H1 (cell line): ENCODE results near the gene TCF7L2. TPM values are rescaled to one million over a fixed set of nuclear protein-coding genes. Genes with fewer than 3 reads are reported as not detected.

Source experiments
- CTCF ChIA-PET: fragments of 300-600 bp; sonication (Branson Sonifier 250); formaldehyde crosslinking; loops from one replicate; lab custom pipeline; 2021; ENCODE audit not compliant: partially characterized antibody; lab: Charles Lee
- POLR2A ChIA-PET: fragments of 300-600 bp; sonication (Branson Sonifier 250); formaldehyde crosslinking; loops from one replicate; lab custom pipeline; 2021; ENCODE audit warnings: inconsistent platforms; ENCODE audit not compliant: partially characterized antibody; lab: Charles Lee
- DNase-seq, 2 experiments: peaks; one replicate each; pipeline versions ENCODE4 v3.0.0 to v3.0.0-alpha.2; 2010 to 2022; ENCODE audit warnings: low spot score in 2 of 2, low read depth in 1 of 2, mixed read lengths in 1 of 2
- FAIRE-seq: peaks from 2 replicates; lab custom pipeline; 2011; peaks lifted over from hg19 to GRCh38; lab: Jason Lieb, UNC
- H2AFZ ChIP-seq: 2 replicates; pipeline ENCODE4 v1.8.1; 2012; ENCODE audit warnings: low read length, inconsistent platforms
- H2AK5ac ChIP-seq: 2 replicates; pipeline ENCODE4 v1.6.1; 2013; ENCODE audit warnings: low read depth, low read length
- H2BK120ac ChIP-seq: replicated peaks from 2 replicates; pipeline ENCODE3; 2013; ENCODE audit warnings: low read depth, low read length, inconsistent platforms
- H2BK12ac ChIP-seq: 2 replicates; pipeline ENCODE4 v1.6.1; 2013; ENCODE audit warnings: low read depth, low read length
- H2BK15ac ChIP-seq: 2 replicates; pipeline ENCODE4 v1.6.1; 2013; ENCODE audit warnings: low read length
- H2BK20ac ChIP-seq: 2 replicates; pipeline ENCODE4 v1.6.1; 2013; ENCODE audit warnings: low read length
- H2BK5ac ChIP-seq: 2 replicates; pipeline ENCODE4 v1.6.1; 2013; ENCODE audit warnings: low read depth, low read length
- H3K14ac ChIP-seq: 2 replicates; pipeline ENCODE4 v1.6.1; 2013; ENCODE audit warnings: inconsistent platforms; ENCODE audit not compliant: insufficient read length
- H3K18ac ChIP-seq: 2 replicates; pipeline ENCODE4 v1.6.1; 2013; ENCODE audit warnings: low read length; ENCODE audit errors: extremely low read depth
- H3K23ac ChIP-seq: 2 replicates; pipeline ENCODE4 v1.6.1; 2013; ENCODE audit warnings: inconsistent platforms; ENCODE audit not compliant: insufficient read length
- H3K23me2 ChIP-seq: 2 replicates; pipeline ENCODE4 v1.6.1; 2013; ENCODE audit warnings: low read depth, low read length
- H3K27ac ChIP-seq: 2 replicates; pipeline ENCODE4 v1.6.1; 2011; ENCODE audit warnings: low read depth, low read length, inconsistent platforms
- H3K27me3 ChIP-seq, 4 experiments: replicated peaks in 1 of 4; 1 replicate in 1 of 4; 2 replicates in 3 of 4; pipeline versions ENCODE4 v1.6.1 to v1.8.1; 2011 to 2013; ENCODE audit warnings: low read length in 3 of 4, mild to moderate bottlenecking in 3 of 4, inconsistent platforms in 2 of 4, mixed read lengths in 2 of 4, moderate library complexity in 1 of 4; ENCODE audit not compliant: control insufficient read depth in 3 of 4, insufficient read depth in 3 of 4; ENCODE audit errors: extremely low read depth in 1 of 4
- H3K36me3 ChIP-seq, 4 experiments: 2 replicates each; pipeline versions ENCODE4 v1.6.1 to v1.8.1; 2011 to 2013; ENCODE audit warnings: mild to moderate bottlenecking in 4 of 4, low read length in 3 of 4, moderate library complexity in 2 of 4, control low read depth in 1 of 4, inconsistent platforms in 1 of 4; ENCODE audit not compliant: insufficient read depth in 4 of 4, control insufficient read depth in 2 of 4
- H3K4ac ChIP-seq: replicated peaks from 2 replicates; pipeline ENCODE3; 2013; ENCODE audit warnings: low read length, low read depth, mixed read lengths, inconsistent platforms; ENCODE audit not compliant: insufficient read length
- H3K4me1 ChIP-seq, 4 experiments: replicated peaks in 1 of 4; 1 replicate in 1 of 4; 2 replicates in 3 of 4; pipeline versions ENCODE4 v1.6.1 to v1.8.1; 2011 to 2013; ENCODE audit warnings: low read length in 3 of 4, inconsistent platforms in 2 of 4, mixed read lengths in 1 of 4; ENCODE audit not compliant: insufficient read depth in 4 of 4, control insufficient read depth in 3 of 4
- H3K4me2 ChIP-seq, 2 experiments: 2 replicates each; pipeline versions ENCODE4 v1.6.1 to v1.8.1; 2011 to 2013; ENCODE audit warnings: low read depth in 2 of 2, low read length in 2 of 2, control low read depth in 1 of 2, inconsistent platforms in 1 of 2, mild to moderate bottlenecking in 1 of 2; ENCODE audit not compliant: insufficient read depth in 1 of 2
- H3K4me3 ChIP-seq, 4 experiments: fragments of 200-600, 300-600 bp in 1 of 4; sonication (generic), shearing (Covaris generic), sonication (Bioruptor Twin) in 1 of 4; 2 replicates each; pipeline versions ENCODE4 v1.5.1 to v1.8.1; 2011 to 2016; ENCODE audit warnings: low read length in 4 of 4, low read depth in 3 of 4, control low read depth in 2 of 4, inconsistent platforms in 2 of 4, mild to moderate bottlenecking in 2 of 4, mixed read lengths in 1 of 4, moderate library complexity in 1 of 4; ENCODE audit not compliant: insufficient read depth in 2 of 4; ENCODE audit errors: extremely low read depth in 1 of 4
- H3K56ac ChIP-seq: replicated peaks from 2 replicates; pipeline ENCODE3; 2013; ENCODE audit warnings: low read depth, mild to moderate bottlenecking, mixed read lengths, low read length, inconsistent platforms; ENCODE audit not compliant: insufficient read length
- H3K79me1 ChIP-seq: 2 replicates; pipeline ENCODE4 v1.6.1; 2013; ENCODE audit warnings: low read depth, low read length, control low read depth
- H3K79me2 ChIP-seq, 2 experiments: 2 replicates each; pipeline versions ENCODE4 v1.6.1 to v1.8.1; 2012 to 2013; ENCODE audit warnings: low read length in 2 of 2, mild to moderate bottlenecking in 2 of 2, inconsistent platforms in 1 of 2; ENCODE audit not compliant: insufficient read depth in 2 of 2, control insufficient read depth in 1 of 2
- H3K9ac ChIP-seq, 4 experiments: replicated peaks in 1 of 4; 1 replicate in 1 of 4; 2 replicates in 3 of 4; pipeline versions ENCODE4 v1.6.1 to v1.8.1; 2011 to 2013; ENCODE audit warnings: low read depth in 3 of 4, low read length in 3 of 4, control low read depth in 2 of 4, mild to moderate bottlenecking in 2 of 4, moderate library complexity in 2 of 4, inconsistent platforms in 1 of 4; ENCODE audit errors: extremely low read depth in 1 of 4
- H3K9me3 ChIP-seq, 2 experiments: 2 replicates each; pipeline versions ENCODE4 v1.6.1 to v1.8.1; 2012 to 2013; ENCODE audit warnings: mild to moderate bottlenecking in 2 of 2, moderate library complexity in 2 of 2, control low read depth in 1 of 2, inconsistent platforms in 1 of 2, low read depth in 1 of 2, low read length in 1 of 2, mixed read lengths in 1 of 2; ENCODE audit not compliant: insufficient read depth in 2 of 2
- H4K20me1 ChIP-seq, 2 experiments: replicated peaks in 1 of 2; 2 replicates each; pipeline versions ENCODE3 to v1.8.1; 2011 to 2013; ENCODE audit warnings: inconsistent platforms in 2 of 2, low read length in 2 of 2, mild to moderate bottlenecking in 1 of 2; ENCODE audit not compliant: insufficient read depth in 2 of 2, control insufficient read depth in 1 of 2
- H4K5ac ChIP-seq: 2 replicates; pipeline ENCODE4 v1.6.1; 2013; ENCODE audit warnings: low read length, low read depth, mixed read lengths, inconsistent platforms; ENCODE audit not compliant: insufficient read length
- H4K8ac ChIP-seq: 2 replicates; pipeline ENCODE4 v1.8.0; 2013; ENCODE audit warnings: mild to moderate bottlenecking, moderate library complexity, low read length, inconsistent platforms; ENCODE audit not compliant: insufficient read depth; ENCODE audit errors: extremely low read depth
- H4K91ac ChIP-seq: replicated peaks from 2 replicates; pipeline ENCODE3; 2013; ENCODE audit warnings: low read length, mixed read lengths, inconsistent platforms; ENCODE audit not compliant: insufficient read length
- BACH1 ChIP-seq: IDR thresholded peaks from 2 replicates; pipeline ENCODE4 v1.6.1; 2012; ENCODE audit warnings: low read length, improper control_type of control experiment
- BRCA1 ChIP-seq: IDR thresholded peaks from 2 replicates; pipeline ENCODE4 v1.6.1; 2012; ENCODE audit warnings: low read depth, low read length, improper control_type of control experiment
- CBX5 ChIP-seq: fragments of 300-800, 300-1000 bp; sonication (generic); IDR thresholded peaks from 2 replicates; pipeline ENCODE4 v1.7.1; 2016; ENCODE audit warnings: antibody characterized with exemption, low read length, low read depth
- GABPA ChIP-seq: IDR thresholded peaks from 2 replicates; pipeline ENCODE4 v1.6.1; 2011; ENCODE audit warnings: mild to moderate bottlenecking, low read length, moderate library complexity, borderline replicate concordance; ENCODE audit not compliant: insufficient read depth
- JUN ChIP-seq: IDR thresholded peaks from 2 replicates; pipeline ENCODE4 v1.6.1; 2011; ENCODE audit warnings: low read depth, mild to moderate bottlenecking, improper control_type of control experiment, low read length
- KDM1A ChIP-seq: fragments of 200-600, 300-600 bp; sonication (generic); IDR thresholded peaks from 2 replicates; pipeline ENCODE4 v1.7.1; 2016; ENCODE audit warnings: mild to moderate bottlenecking, low read length, borderline replicate concordance
- KDM5A ChIP-seq: fragments of 200-600 bp; IDR thresholded peaks from 2 replicates; pipeline ENCODE4 v1.7.1; 2012; ENCODE audit warnings: mild to moderate bottlenecking, low read length, inconsistent platforms, mixed read lengths
- MAX ChIP-seq: IDR thresholded peaks from 2 replicates; pipeline ENCODE4 v1.6.1; 2012; ENCODE audit warnings: inconsistent platforms
- RAD21 ChIP-seq, 2 experiments: IDR thresholded peaks in 1 of 2; conservative IDR thresholded peaks in 1 of 2; 2 replicates each; pipeline ENCODE4 v1.6.1; 2011; ENCODE audit warnings: low read depth in 2 of 2, low read length in 2 of 2, improper control_type of control experiment in 1 of 2, inconsistent platforms in 1 of 2, mild to moderate bottlenecking in 1 of 2, moderate library complexity in 1 of 2
- RFX5 ChIP-seq: IDR thresholded peaks from 2 replicates; pipeline ENCODE4 v1.6.1; 2011; ENCODE audit warnings: low read depth, low read length, improper control_type of control experiment, borderline replicate concordance
- SIX5 ChIP-seq: IDR thresholded peaks from 2 replicates; pipeline ENCODE4 v1.6.1; 2011; ENCODE audit warnings: mild to moderate bottlenecking, low read depth, low read length
- TCF12 ChIP-seq: IDR thresholded peaks from 2 replicates; pipeline ENCODE4 v1.6.1; 2011; ENCODE audit warnings: low read depth, mild to moderate bottlenecking, low read length
- YY1 ChIP-seq: IDR thresholded peaks from 2 replicates; pipeline ENCODE4 v1.6.1; 2011; ENCODE audit warnings: low read depth, mild to moderate bottlenecking, low read length
- WGBS, 2 experiments: shearing (Covaris generic) in 1 of 2; methylation state at CpG; one replicate each; pipeline versions ENCODE4 v1.1.6 to v1.1.7; 2013 to 2015; ENCODE audit warnings: low lambda C conversion rate in 2 of 2, mixed read lengths in 2 of 2, inconsistent platforms in 1 of 2, low coverage in 1 of 2, missing lambda C conversion rate in 1 of 2; ENCODE audit not compliant: insufficient replicate concordance in 2 of 2, insufficient coverage in 1 of 2, insufficient read length in 1 of 2; ENCODE audit errors: extremely low coverage in 1 of 2, missing lambda C conversion rate in 1 of 2; 5-methylcytosine and 5-hydroxymethylcytosine counted together
- polyA plus RNA-seq, 7 experiments: library from polyadenylated mRNA; depleted of rRNA in 3 of 7; stranded (reverse) in 5 of 7; unstranded in 2 of 7; fragments of >200 nt in 5 of 7; fragments of 200-250 nt in 2 of 7; gene quantifications; 1 replicate in 5 of 7; 2 replicates in 1 of 7; 4 replicates in 1 of 7; pipeline versions ENCODE4 v1.2.1 to v1.2.3, GENCODE V29; 2011 to 2013; ENCODE audit warnings: missing spikeins in 2 of 7, mixed read lengths in 2 of 7
- total RNA-seq: library from RNA; stranded (reverse); fragmentation: NEBNext Ultra II Directional; extraction: Animal tissue kit (Norgen Biotek cat#: 25700); gene quantifications from 2 replicates; pipeline ENCODE4 v1.2.1, GENCODE V29; 2021
- TF ChIP-seq, protein P1 (sequence below): IDR thresholded peaks from 2 replicates; pipeline ENCODE4 v1.6.1; 2012; ENCODE audit warnings: inconsistent platforms

Gene TCF7L2
- total and polyA plus RNA-seq, 2 of the 8 experiments (the other 6 are each of a cell fraction or from before 2014, with no cell fraction given): 33.9 to 67.3 TPM

GRCh38 chr10:113018034-113018433, 68.0 kb downstream of the TCF7L2 start:
- peaks cover 31% of the 10 kb centered on the region for H3K79me1 ChIP-seq
- POLR2A ChIA-PET: no interaction called here
- peaks cover 10 to 100% of the 10 kb centered on the region in 2 experiments; a peak in 3 of 4 replicates for H3K79me2 ChIP-seq
- no peaks in the 10 kb centered on the region for H3K27me3 ChIP-seq
- peaks cover 10 to 22% (median 18%) of the 10 kb centered on the region in 4 experiments for H3K4me1 ChIP-seq
- H2BK5ac ChIP-seq: no peak overlapping the region
- no peak overlapping the region for H3K27ac ChIP-seq
- H2BK15ac ChIP-seq: no peak overlapping the region
- no peak overlapping the region for H2BK20ac ChIP-seq
- no peak overlapping the region for H3K4ac ChIP-seq
- H2AFZ ChIP-seq: no peak overlapping the region
- 88% methylated on average over 3 of the region's 3 CpGs; no CpG with 5 or more reads in 1 of the 2 experiments for WGBS, 2 experiments
- no peaks in the 10 kb centered on the region for H3K9me3 ChIP-seq
- H3K9ac ChIP-seq: no peak overlapping the region
- H3K18ac ChIP-seq: no peak overlapping the region
- no peak for DNase-seq
- H3K56ac ChIP-seq: no peak overlapping the region
- no peak overlapping the region for H4K5ac ChIP-seq
- no peak overlapping the region for H2AK5ac ChIP-seq
- no peak overlapping the region for H3K14ac ChIP-seq
- CTCF ChIA-PET: interaction anchor here (0.9 to 1.1 kb wide), 2 partner anchors 8 to 30 kb away, joined by 3 read pairs; no protein-coding TSS in a partner anchor
- H3K4me3 ChIP-seq: no peak overlapping the region
- H3K23ac ChIP-seq: no peak overlapping the region
- H4K20me1 ChIP-seq: peaks cover 43 to 46% of the 10 kb centered on the region in 2 experiments
- H4K8ac ChIP-seq: no peak overlapping the region
- H3K4me2 ChIP-seq: no peak overlapping the region
- no peak overlapping the region for H4K91ac ChIP-seq
- H3K23me2 ChIP-seq: peaks cover 2% of the 10 kb centered on the region; the same call in 1 of the 2 replicates
- H2BK12ac ChIP-seq: no peak overlapping the region
- H2BK120ac ChIP-seq: no peak overlapping the region
- H3K36me3 ChIP-seq: no peaks in the 10 kb centered on the region; a peak in 1 of 8 replicates
- no peak for FAIRE-seq
- TF ChIP-seq CBX5: no peak
- TF ChIP-seq YY1: no peak
- TF ChIP-seq RAD21 (IDR thresholded peaks at IDR 0.05 in 1 of 2, conservative IDR thresholded peaks at IDR 0.05 in 1 of 2; ENCODE audit: low read depth in 2 of 2, low read length in 2 of 2): no peak
- TF ChIP-seq KDM5A: no peak
- TF ChIP-seq RFX5: no peak
- no peak for TF ChIP-seq BACH1
- TF ChIP-seq MAX: no peak
- TF ChIP-seq JUN: no peak
- no peak for TF ChIP-seq GABPA
- TF ChIP-seq KDM1A: no peak
- no peak for TF ChIP-seq BRCA1
- no peak for TF ChIP-seq TCF12
- TF ChIP-seq SIX5: no peak
- TF ChIP-seq, protein P1, sequence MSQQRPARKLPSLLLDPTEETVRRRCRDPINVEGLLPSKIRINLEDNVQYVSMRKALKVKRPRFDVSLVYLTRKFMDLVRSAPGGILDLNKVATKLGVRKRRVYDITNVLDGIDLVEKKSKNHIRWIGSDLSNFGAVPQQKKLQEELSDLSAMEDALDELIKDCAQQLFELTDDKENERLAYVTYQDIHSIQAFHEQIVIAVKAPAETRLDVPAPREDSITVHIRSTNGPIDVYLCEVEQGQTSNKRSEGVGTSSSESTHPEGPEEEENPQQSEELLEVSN: no peak
